ENCODE results near the gene SPATA20.

GRCh38 chr17:50505591-50506130 lies 41.3 kb upstream of the SPATA20 start:
- TF ChIP-seq MAX (IDR thresholded peaks at IDR 0.05) (no peak), RAD21 (IDR thresholded peaks at IDR 0.05; ENCODE audit: low read depth) (no peak), REST (IDR thresholded peaks at IDR 0.05; ENCODE audit: low read depth) (no peak)
